Lower lobe of right lung (tissue), 2 donors: Measurements from ENCODE around the gene CRKL. TPM values are rescaled to one million over a fixed set of nuclear protein-coding genes. Genes with fewer than 3 reads are reported as not detected.

ENCODE experiments used
- ATAC-seq, 2 donors: fragments of 200-7000 bp; cut with Tn5 transposase; one replicate each; pipeline ENCODE4 v1.9.1; 2020 to 2022; ENCODE audit warnings: mild to moderate bottlenecking in 2 of 2, moderate library complexity in 2 of 2
- DNase-seq: peaks from one replicate; pipeline ENCODE4 v3.0.0-alpha.2; 2020
- H3K27ac ChIP-seq: fragments of 200-600 bp; one replicate; pipeline ENCODE4 v1.8.0; 2022
- H3K27me3 ChIP-seq: fragments of 200-600 bp; one replicate; pipeline ENCODE4 v1.8.0; 2022; ENCODE audit warnings: low read depth
- H3K36me3 ChIP-seq: fragments of 200-600 bp; one replicate; pipeline ENCODE4 v1.8.0; 2022; ENCODE audit warnings: mild to moderate bottlenecking
- H3K4me1 ChIP-seq: fragments of 200-600 bp; one replicate; pipeline ENCODE4 v1.8.0; 2022
- H3K4me3 ChIP-seq: fragments of 200-600 bp; one replicate; pipeline ENCODE4 v1.8.0; 2022; ENCODE audit warnings: mild to moderate bottlenecking
- H3K9me3 ChIP-seq: fragments of 200-600 bp; one replicate; pipeline ENCODE4 v1.8.0; 2022
- intact Hi-C: fragments of 100-400 bp; cut with DNase I; formaldehyde crosslinking; loops from one replicate; pipeline ENCODE4 v1.11.0; 2022
- total RNA-seq: library from RNA; stranded (reverse); fragmentation: NEBNext Ultra II Directional; extraction: Animal tissue kit (Norgen Biotek cat#: 25700); gene quantifications from one replicate; pipeline ENCODE4 v1.2.1, GENCODE V29; 2021
- TF ChIP-seq, protein P1 (sequence below): fragments of 200-600 bp; IDR thresholded peaks from one replicate; pipeline ENCODE4 v1.8.0; 2022; ENCODE audit warnings: antibody characterized with exemption, mild to moderate bottlenecking
- donor health status: DM: no; HTN: yes; CAD: no; lungs with severe emphysema.

CRKL gene
- total RNA-seq, 1 donor from 2014 or later: 53.5 TPM

DNA sequence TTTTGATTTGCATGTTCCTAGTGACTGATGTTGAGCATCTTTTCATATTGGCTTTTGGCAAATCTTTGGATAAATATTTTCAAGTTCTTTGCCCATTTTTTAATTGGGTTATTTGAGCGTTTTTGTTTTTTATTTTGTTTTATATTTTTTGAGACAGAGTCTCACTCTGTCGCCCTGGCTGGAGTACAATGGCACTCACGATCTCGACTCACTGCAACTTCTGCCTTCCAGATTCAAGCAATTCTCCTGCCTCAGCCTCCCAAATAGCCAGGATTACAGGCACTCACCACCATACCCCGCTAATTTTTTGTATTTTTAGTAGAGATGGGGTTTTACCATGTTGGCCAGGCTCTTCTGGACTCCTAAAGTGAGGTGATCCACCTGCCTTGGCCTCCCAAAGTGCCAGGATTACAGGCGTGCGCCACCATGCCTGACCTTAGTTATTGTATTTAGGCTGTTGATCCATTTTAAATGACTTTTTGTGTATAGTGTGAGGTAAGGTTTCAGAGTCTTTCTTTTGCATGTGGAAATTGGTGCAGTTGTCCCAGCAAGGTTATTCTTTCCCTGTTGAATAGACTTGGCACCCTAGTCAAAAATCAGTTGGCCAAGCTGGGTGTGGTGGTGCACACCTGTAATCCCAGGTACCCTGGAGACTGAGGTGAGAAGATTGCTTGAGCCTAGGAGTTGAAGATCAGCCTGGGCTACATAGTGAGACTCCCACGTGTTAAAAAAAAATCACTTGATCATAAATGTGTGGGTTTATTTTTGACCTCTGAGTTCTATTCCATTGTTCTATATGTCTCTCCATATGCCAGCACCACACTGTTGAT, 26.1 kb downstream of the CRKL start:
- ATAC-seq (no peak), DNase-seq (no peak)
- peaks cover 63% of the 10 kb centered on the region for H3K4me1 ChIP-seq
- TF ChIP-seq, protein P1, sequence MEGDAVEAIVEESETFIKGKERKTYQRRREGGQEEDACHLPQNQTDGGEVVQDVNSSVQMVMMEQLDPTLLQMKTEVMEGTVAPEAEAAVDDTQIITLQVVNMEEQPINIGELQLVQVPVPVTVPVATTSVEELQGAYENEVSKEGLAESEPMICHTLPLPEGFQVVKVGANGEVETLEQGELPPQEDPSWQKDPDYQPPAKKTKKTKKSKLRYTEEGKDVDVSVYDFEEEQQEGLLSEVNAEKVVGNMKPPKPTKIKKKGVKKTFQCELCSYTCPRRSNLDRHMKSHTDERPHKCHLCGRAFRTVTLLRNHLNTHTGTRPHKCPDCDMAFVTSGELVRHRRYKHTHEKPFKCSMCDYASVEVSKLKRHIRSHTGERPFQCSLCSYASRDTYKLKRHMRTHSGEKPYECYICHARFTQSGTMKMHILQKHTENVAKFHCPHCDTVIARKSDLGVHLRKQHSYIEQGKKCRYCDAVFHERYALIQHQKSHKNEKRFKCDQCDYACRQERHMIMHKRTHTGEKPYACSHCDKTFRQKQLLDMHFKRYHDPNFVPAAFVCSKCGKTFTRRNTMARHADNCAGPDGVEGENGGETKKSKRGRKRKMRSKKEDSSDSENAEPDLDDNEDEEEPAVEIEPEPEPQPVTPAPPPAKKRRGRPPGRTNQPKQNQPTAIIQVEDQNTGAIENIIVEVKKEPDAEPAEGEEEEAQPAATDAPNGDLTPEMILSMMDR: no peak
- H3K36me3 ChIP-seq: peaks cover under 1% of the 10 kb centered on the region
- no peak overlapping the region for H3K4me3 ChIP-seq
- intact Hi-C loops: no loop called here
- H3K27ac ChIP-seq: no peak overlapping the region
- H3K9me3 ChIP-seq: no peaks in the 10 kb centered on the region
- H3K27me3 ChIP-seq: no peaks in the 10 kb centered on the region

DNA sequence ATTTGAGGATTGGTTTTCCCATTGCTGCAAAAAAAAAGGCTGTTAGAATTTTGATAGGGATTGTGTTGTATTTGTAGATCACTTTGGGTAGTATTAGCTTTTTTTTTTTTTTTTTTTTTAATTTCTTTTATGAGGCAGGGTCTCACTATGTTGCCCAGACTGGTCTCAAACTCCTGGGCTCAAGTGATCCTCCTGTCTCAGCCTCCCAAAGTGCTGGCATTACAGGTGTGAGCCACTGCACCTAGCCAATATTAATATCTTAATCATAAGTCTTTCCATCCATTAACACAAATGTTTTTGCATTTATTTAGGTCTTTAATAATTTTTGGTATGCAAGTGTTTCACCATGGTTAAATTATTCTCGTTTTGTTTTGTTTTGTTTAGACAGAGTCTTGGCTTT, 26.8 kb downstream of the CRKL start:
- H3K9me3 ChIP-seq: no peaks in the 10 kb centered on the region
- DNase-seq: no peak
- H3K36me3 ChIP-seq: peaks cover 3% of the 10 kb centered on the region
- H3K4me1 ChIP-seq: peaks cover 56% of the 10 kb centered on the region
- TF ChIP-seq, protein P1: no peak
- no peaks in the 10 kb centered on the region for H3K27me3 ChIP-seq
- no peak overlapping the region for H3K27ac ChIP-seq
- no peak for ATAC-seq
- intact Hi-C loops: no loop called here
- H3K4me3 ChIP-seq: no peak overlapping the region

DNA sequence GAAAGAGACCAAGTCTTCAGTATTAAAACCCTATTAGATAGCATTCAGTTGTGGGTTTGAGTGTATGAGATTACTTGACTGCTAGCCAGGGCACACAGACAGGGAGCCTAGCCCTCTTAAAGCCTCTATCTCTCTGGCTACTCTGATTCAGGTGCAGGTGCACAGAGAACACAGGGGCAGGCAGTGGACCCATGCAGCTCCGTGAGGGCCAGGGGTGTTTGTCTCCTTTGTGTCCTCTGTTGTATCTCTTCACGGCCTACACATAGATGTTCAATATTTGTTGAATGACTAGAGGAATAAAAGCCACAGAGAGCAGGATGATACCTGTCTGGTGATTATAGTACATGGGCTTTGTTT, 28.3 kb downstream of the CRKL start:
- intact Hi-C loops: no loop called here
- DNase-seq (no peak), ATAC-seq (no peak)
- TF ChIP-seq, protein P1: no peak
- Histone ChIP-seq H3K4me1 (peaks cover 43% of the 10 kb centered on the region), H3K4me3 (no peak overlapping the region), H3K27me3 (no peaks in the 10 kb centered on the region), H3K9me3 (no peaks in the 10 kb centered on the region), H3K27ac (peak overlapping the region; percentile 57), H3K36me3 (peaks cover 18% of the 10 kb centered on the region)

DNA sequence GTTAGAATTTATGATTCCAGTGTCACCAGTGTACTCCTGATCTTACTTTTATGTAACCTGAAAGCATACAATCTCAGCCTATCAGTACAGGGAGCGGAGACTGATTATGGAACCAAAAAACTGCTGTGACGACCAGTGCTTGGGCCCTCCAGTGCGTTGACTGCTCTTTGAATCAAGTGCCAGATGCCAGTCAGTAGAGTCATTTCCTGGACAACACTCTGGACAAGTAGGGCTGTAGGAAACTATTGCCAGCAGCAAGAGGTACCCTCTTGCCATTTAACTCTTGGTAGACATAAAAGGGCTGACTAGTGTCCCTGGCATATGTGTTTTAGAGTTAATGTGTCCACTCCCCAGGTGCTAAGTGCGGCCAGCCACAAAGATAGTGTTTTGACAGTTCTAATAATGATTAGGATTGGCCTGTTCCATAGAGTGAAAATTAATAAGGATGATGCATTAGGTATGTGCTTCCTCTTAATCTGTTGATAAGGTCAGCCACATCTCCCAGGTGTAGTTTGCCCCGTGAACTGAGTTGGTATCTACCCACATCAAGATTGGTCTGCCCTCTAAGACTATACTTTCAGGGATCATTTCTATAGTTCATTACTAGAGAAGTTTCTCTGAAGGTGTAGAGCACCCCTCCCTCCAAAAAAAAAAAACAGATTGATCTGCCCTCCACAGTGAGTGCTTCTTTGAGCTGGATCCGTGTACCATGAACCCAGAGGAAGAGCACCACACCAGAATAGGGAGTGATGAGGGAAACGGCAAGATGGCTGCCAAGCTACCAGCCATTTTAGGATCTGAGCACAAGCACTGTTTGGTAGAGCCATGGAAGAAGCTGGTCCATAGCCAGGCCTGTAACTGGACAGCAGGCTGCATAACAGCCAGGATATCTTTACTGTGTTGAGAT, 29.1 kb downstream of the CRKL start:
- intact Hi-C loops: no loop called here
- peaks cover 41% of the 10 kb centered on the region for H3K4me1 ChIP-seq
- H3K27ac ChIP-seq: peak overlapping the region; percentile 57
- peak; percentile 93 to 96 for ATAC-seq
- H3K27me3 ChIP-seq: no peaks in the 10 kb centered on the region
- TF ChIP-seq, protein P1: no peak
- H3K9me3 ChIP-seq: no peaks in the 10 kb centered on the region
- DNase-seq: no peak
- peaks cover 26% of the 10 kb centered on the region for H3K36me3 ChIP-seq
- H3K4me3 ChIP-seq: no peak overlapping the region

DNA sequence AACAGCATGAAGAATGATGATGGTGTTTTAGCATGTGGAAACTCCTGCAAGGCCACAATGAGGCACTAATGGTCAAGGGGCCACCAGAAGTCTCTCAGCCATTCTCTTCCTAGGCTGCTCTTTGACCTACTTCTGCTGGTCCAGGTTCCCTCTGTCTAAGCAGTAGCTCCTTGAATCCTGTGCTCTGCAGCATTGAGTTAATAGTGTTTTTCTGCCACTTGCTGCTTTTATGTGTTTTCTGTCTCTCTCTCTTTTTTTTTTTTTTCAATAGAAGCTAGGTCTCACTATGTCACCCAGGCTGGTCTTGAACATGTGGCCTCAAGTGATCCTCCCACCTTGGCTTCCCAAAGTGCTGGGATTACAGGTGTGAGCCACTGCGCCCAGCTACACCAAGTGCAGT, 29.8 kb downstream of the CRKL start:
- intact Hi-C loops: no loop called here
- no peaks in the 10 kb centered on the region for H3K27me3 ChIP-seq
- H3K4me1 ChIP-seq: peaks cover 38% of the 10 kb centered on the region
- no peak overlapping the region for H3K27ac ChIP-seq
- ATAC-seq: no peak
- TF ChIP-seq, protein P1: no peak
- H3K9me3 ChIP-seq: no peaks in the 10 kb centered on the region
- DNase-seq: no peak
- H3K36me3 ChIP-seq: peaks cover 33% of the 10 kb centered on the region
- no peak overlapping the region for H3K4me3 ChIP-seq
